Colonic mucosa (tissue), 4 donors: ENCODE data around the gene PRKACA. TPM values are rescaled to one million over a fixed set of nuclear protein-coding genes. Genes with fewer than 3 reads are reported as not detected.
A peak's percentile ranks its signal among the peaks of the same experiment; 100 is the strongest.

Experiments
- DNase-seq: peaks from one replicate; pipeline ENCODE4 v3.0.0-alpha.2; 2020
- H3K27ac ChIP-seq: fragments of 200-600 bp; one replicate; pipeline ENCODE4 v1.8.0; 2021
- H3K27me3 ChIP-seq: fragments of 200-600 bp; one replicate; pipeline ENCODE4 v1.8.0; 2021
- H3K36me3 ChIP-seq: fragments of 200-600 bp; one replicate; pipeline ENCODE4 v1.8.0; 2021
- H3K4me1 ChIP-seq: fragments of 200-600 bp; one replicate; pipeline ENCODE4 v1.8.0; 2021; ENCODE audit warnings: mild to moderate bottlenecking
- H3K4me3 ChIP-seq: fragments of 200-600 bp; one replicate; pipeline ENCODE4 v1.8.0; 2021
- H3K9ac ChIP-seq, 2 donors: one replicate each; pipeline ENCODE4 v1.7.0; 2013; ENCODE audit warnings: control low read depth in 2 of 2, low read depth in 2 of 2, low read length in 2 of 2
- H3K9me3 ChIP-seq: fragments of 200-600 bp; one replicate; pipeline ENCODE4 v1.8.0; 2021
- intact Hi-C: fragments of 100-400 bp; cut with DNase I; formaldehyde crosslinking; loops from one replicate; pipeline ENCODE4 v1.14.1; 2022
- total RNA-seq, 2 donors: library from RNA; stranded (reverse); fragmentation: NEBNext Ultra II Directional in 1 of 2; extraction: Animal tissue kit (Norgen Biotek cat#: 25700) in 1 of 2; gene quantifications; one replicate each; pipeline ENCODE4 v1.2.1, GENCODE V29; 2021
- TF ChIP-seq, protein P1 (sequence below): fragments of 200-600 bp; IDR thresholded peaks from one replicate; pipeline ENCODE4 v1.8.0; 2022; ENCODE audit warnings: antibody characterized with exemption, mild to moderate bottlenecking
- donor health status: healthy.
- donor health status: DM: no; HTN: no; CAD: no.
- donor health status: DM: no; HTN: no; CAD: no.

PRKACA gene
- total RNA-seq, 2 donors from 2014 or later, result 71.0 to 89.3 TPM

DNA sequence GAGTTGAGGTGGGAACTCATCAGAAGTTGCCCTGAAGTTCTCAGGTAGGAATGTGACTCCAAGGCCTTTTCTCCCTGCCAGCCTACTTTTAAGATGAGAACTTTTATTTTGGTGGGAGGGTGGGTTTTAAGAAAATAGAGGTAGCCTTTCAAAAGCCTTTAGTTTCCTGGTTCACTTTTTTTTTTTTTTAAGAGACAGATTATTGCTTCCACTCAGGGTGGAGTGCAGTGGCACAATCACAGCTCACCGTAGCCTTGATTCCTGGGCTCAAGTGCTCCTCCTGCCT is 34.9 kb downstream of the PRKACA start:
- Histone ChIP-seq H3K4me1 (peaks cover 4% of the 10 kb centered on the region), H3K27me3 (no peaks in the 10 kb centered on the region), H3K27ac (peak overlapping the region; percentile 95), H3K4me3 (no peak overlapping the region), H3K36me3 (no peaks in the 10 kb centered on the region), H3K9me3 (no peaks in the 10 kb centered on the region), H3K9ac (peak overlapping the region; percentile 90 to 99)
- no peak for DNase-seq
- intact Hi-C loops, result no loop called here
- TF ChIP-seq, protein P1, sequence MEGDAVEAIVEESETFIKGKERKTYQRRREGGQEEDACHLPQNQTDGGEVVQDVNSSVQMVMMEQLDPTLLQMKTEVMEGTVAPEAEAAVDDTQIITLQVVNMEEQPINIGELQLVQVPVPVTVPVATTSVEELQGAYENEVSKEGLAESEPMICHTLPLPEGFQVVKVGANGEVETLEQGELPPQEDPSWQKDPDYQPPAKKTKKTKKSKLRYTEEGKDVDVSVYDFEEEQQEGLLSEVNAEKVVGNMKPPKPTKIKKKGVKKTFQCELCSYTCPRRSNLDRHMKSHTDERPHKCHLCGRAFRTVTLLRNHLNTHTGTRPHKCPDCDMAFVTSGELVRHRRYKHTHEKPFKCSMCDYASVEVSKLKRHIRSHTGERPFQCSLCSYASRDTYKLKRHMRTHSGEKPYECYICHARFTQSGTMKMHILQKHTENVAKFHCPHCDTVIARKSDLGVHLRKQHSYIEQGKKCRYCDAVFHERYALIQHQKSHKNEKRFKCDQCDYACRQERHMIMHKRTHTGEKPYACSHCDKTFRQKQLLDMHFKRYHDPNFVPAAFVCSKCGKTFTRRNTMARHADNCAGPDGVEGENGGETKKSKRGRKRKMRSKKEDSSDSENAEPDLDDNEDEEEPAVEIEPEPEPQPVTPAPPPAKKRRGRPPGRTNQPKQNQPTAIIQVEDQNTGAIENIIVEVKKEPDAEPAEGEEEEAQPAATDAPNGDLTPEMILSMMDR, result no peak

DNA sequence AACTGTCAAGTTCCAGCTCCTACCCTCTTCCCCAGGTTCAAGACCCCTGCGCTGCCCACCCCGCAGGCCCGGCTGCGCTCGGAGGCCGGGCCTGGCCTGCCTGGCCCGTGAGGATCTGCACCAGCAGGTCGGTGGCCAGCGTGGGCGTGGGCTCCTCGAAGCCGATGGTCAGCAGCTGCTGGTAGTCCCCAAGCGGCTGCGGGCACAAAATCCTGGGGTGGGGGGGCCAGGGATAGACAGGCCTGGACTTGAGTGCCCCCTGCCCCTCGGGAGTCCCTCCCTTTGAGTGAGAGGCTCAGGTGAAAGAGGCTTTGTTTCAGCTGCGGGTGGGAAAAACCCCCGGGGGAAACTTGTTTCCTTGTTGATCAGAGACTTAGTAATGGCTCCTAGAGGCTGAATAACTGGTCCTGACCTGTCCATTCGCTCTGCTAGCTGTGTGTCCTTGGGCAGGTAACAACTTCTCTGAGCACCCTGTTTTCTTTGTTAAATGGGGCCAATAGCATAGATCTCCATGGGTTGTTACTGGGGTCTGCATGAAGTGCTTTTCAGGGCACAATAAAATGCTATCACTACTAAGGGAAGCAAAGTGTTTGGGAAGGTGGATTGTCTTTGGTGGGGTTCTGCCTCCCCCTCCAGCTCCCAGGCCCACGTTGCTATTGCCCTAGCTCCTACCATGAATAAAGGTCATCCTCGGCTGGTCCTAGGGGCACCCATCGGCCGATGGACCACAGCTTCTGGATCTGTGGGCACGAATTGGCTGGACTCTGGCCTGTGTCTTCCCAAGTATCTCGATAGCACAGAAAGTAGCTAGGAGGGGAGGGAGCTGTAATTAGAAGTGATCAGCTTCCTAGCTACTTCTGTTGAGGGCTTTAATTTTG is 35.5 kb downstream of the PRKACA start:
- Histone ChIP-seq H3K27ac (peak overlapping the region; percentile 95), H3K4me1 (peaks cover 4% of the 10 kb centered on the region)
- DNase-seq, result peak; percentile 57

DNA sequence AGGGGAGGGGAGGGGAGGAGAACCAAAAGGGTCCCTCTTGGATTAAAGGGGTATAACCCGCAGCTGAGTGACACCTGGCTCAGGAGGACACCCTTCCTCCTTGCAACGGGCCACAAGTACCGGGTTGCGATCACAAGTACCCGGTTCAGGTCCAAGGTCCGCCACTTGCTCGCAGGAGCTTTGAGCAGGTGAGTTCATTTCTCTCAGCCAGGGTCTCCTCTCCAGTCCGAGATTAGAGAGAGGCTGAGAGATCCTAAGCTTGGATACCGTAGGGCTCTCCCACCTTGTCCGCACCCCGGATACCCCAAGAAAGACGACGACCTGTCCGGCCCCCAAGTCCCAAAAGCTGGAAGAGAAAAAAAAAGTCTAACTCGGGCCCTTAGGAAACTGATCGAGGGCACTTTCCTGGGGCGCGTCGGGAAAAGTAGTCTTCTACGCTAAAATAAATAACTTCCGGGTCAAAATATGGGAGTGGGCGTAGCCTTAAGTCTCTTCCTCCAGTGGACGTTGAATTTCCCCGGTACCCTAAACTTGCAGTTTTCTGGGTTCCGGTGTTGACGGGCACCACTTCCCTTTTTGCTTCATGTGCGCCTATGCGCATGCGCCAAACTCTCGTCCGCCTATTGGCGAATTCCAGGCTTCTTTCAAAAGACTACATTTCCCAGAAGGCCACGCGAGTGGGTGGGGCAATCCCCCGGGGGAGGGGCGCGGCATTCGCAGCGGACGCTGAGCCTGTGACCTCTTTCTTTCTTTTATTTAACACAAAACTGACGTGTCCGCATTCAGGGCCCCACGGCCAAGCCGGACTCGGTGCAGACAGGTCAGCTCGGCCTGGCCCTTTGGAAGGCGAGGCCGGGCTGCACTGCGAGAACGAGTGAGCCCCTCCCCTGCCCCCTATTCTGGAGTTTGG is 36.4 kb downstream of the PRKACA start:
- TF ChIP-seq, protein P1, result no peak
- Histone ChIP-seq H3K9ac (peak overlapping the region; percentile 90 to 99), H3K9me3 (no peaks in the 10 kb centered on the region), H3K27me3 (no peaks in the 10 kb centered on the region), H3K4me3 (peak overlapping the region; percentile 67), H3K36me3 (no peaks in the 10 kb centered on the region), H3K4me1 (peaks cover 4% of the 10 kb centered on the region), H3K27ac (peak overlapping the region; percentile 95)
- intact Hi-C loops, result no loop called here
- DNase-seq, result peak; percentile 99

More for the DNA sequence above, 35.5 kb downstream of the PRKACA start:
- no peaks in the 10 kb centered on the region for H3K27me3 ChIP-seq
- peak overlapping the region; percentile 67 for H3K4me3 ChIP-seq
- TF ChIP-seq, protein P1, result no peak
- H3K9ac ChIP-seq, result peak overlapping the region; percentile 90 to 99
- intact Hi-C loops, result no loop called here
- H3K9me3 ChIP-seq, result no peaks in the 10 kb centered on the region
- H3K36me3 ChIP-seq, result no peaks in the 10 kb centered on the region

DNA sequence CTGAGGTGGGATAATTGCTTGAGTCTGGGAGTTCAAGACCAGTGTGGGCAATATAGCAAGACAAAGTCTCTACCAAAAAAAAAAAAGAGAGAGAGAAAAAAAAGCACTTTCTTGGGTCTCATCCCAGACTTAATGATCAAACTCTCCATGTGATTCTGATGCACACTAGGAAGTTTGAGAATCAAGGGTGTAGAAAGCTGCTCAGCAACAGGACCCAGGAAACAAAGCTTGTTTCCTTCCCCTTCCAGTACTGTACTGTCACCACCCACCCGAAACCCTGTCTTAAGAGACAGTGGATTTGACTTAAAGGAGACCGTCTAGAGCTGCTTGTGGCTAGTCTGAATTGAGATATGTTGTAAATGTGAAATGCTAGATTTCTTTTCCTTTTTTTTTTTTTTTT is 39.2 kb downstream of the PRKACA start:
- H3K9ac ChIP-seq, result no peak overlapping the region
- H3K27ac ChIP-seq, result no peak overlapping the region
- H3K9me3 ChIP-seq, result no peaks in the 10 kb centered on the region
- intact Hi-C loops, result no loop called here
- DNase-seq, result no peak
- H3K36me3 ChIP-seq, result no peaks in the 10 kb centered on the region
- TF ChIP-seq, protein P1, result no peak
- H3K27me3 ChIP-seq, result no peaks in the 10 kb centered on the region
- H3K4me1 ChIP-seq, result peaks cover 4% of the 10 kb centered on the region
- H3K4me3 ChIP-seq, result no peak overlapping the region

DNA sequence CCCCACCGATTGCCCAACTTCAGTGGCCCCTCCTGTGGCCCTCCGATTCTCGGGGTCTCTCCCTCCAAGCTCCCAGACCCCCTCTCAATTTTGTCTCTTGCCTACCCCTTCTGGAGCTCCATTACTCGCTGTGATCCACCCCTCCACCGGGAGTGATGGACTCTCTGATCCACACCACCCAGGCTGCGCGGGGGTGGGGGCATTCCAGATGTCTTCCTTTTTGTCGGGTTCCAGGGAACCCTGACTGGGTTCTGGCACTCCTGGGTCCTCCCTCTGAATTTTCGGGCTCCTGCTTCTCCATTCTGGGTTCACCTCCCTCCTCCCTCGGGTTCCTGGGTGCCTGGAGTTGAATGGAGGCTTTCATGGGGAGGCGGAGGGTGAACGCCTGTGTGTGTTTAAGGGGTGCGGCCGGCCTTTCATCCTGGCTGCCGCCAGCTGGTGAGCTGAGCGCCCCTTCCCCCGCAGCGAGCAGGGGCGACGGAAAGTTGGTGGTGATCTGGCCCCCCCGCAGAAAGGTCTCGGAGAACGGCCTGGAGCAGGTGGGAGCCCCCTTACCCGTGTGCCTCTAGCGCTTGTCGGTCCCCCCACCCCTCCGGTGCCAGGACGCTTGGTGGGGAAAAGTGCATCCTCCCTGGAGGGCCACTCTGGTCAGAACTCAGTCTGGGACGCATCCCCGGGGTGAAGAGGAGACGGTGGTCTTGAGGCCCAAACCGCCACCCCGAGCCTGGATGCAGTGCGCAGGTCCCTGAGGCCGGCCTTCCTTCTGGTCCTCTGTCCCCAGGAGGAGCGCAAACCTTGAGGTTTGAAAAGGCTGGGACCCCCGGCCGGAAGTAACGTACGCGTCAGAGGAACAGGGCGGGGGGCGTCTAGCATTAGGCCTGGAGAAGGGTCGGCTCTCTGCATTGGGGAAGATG is 43.4 kb downstream of the PRKACA start:
- no peaks in the 10 kb centered on the region for H3K27me3 ChIP-seq
- peak; percentile 80 for DNase-seq
- intact Hi-C loops, result no loop called here
- H3K36me3 ChIP-seq, result no peaks in the 10 kb centered on the region
- peak overlapping the region; percentile 81 for H3K4me3 ChIP-seq
- H3K9ac ChIP-seq, result peak overlapping the region; percentile 78 to 99
- TF ChIP-seq, protein P1, result no peak
- H3K4me1 ChIP-seq, result no peaks in the 10 kb centered on the region
- peak overlapping the region; percentile 97 for H3K27ac ChIP-seq
- H3K9me3 ChIP-seq, result no peaks in the 10 kb centered on the region
